Mucosa of rectum (tissue), 2 donors: ENCODE results near the gene KLHL11.

Source experiments
- H3K27ac ChIP-seq, 2 donors: one replicate each; pipeline ENCODE4 v1.7.0; 2013; ENCODE audit warnings: inconsistent platforms in 2 of 2, low read depth in 2 of 2, low read length in 2 of 2
- H3K27me3 ChIP-seq, 2 donors: one replicate each; pipeline ENCODE4 v1.7.0; 2013; ENCODE audit warnings: low read length in 2 of 2; ENCODE audit not compliant: control insufficient read depth in 2 of 2, insufficient read depth in 2 of 2
- H3K36me3 ChIP-seq, 2 donors: one replicate each; pipeline ENCODE4 v1.7.0; 2013; ENCODE audit warnings: low read length in 2 of 2; ENCODE audit not compliant: control insufficient read depth in 2 of 2, insufficient read depth in 2 of 2
- H3K4me1 ChIP-seq, 2 donors: one replicate each; pipeline ENCODE4 v1.7.0; 2013; ENCODE audit warnings: low read length in 2 of 2, mild to moderate bottlenecking in 1 of 2; ENCODE audit not compliant: control insufficient read depth in 2 of 2, insufficient read depth in 2 of 2
- H3K4me3 ChIP-seq, 2 donors: one replicate each; pipeline ENCODE4 v1.7.0; 2013; ENCODE audit warnings: low read length in 2 of 2
- H3K9ac ChIP-seq, 2 donors: one replicate each; pipeline ENCODE4 v1.7.0; 2013; ENCODE audit warnings: low read length in 2 of 2, low read depth in 1 of 2, mild to moderate bottlenecking in 1 of 2
- H3K9me3 ChIP-seq, 2 donors: one replicate each; pipeline ENCODE4 v1.7.0; 2013; ENCODE audit warnings: low read length in 2 of 2; ENCODE audit not compliant: control insufficient read depth in 2 of 2
- donor health status: healthy.
- donor health status: Normal muscosa, but diverticular disease.

The KLHL11 gene

DNA sequence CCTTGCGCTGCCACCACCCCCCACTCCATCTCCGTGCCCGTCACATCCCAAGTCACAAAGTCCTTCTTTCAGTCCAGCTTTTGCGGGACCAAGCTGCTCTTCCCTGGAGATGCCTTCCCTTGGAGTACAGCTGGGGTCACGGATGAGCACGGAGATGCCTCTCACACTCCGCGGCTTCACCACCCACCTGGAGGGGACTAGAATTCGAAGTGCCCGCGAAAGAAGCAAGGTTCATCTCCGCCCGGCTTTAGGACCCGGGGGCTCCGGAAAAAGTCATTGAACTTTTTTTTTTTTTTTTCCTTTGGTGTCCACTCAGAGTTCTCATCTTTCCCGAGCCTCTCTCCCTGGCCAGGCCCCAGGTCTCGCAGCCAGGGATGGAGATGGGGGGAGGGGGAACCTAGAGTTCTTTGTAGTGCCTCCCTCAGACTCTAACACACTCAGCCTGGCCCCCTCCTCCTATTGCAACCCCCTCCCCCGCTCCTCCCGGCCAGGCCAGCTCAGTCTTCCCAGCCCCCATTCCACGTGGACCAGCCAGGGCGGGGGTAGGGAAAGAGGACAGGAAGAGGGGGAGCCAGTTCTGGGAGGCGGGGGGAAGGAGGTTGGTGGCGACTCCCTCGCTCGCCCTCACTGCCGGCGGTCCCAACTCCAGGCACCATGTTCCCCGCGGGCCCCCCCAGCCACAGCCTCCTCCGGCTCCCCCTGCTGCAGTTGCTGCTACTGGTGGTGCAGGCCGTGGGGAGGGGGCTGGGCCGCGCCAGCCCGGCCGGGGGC, 52.7 kb downstream of the KLHL11 start, which contains the start of gene FKBP10:
FKBP10 (plus strand) TSS at position 624 of the 771 bp plus-strand sequence; CDS start at position 655, 31 bp downstream.
- H3K9me3 ChIP-seq: no peaks in the 10 kb centered on the region
- no peaks in the 10 kb centered on the region for H3K36me3 ChIP-seq
- peak within 1 kb of the TSS; percentile 67 to 71 for H3K27ac ChIP-seq
- H3K27me3 ChIP-seq: no peaks in the 10 kb centered on the region
- H3K4me1 ChIP-seq: peaks cover 22 to 30% of the 10 kb centered on the region in 2 donors
- H3K4me3 ChIP-seq: peak within 1 kb of the TSS; percentile 72 to 85
- peak within 1 kb of the TSS; percentile 79 to 83 for H3K9ac ChIP-seq

DNA sequence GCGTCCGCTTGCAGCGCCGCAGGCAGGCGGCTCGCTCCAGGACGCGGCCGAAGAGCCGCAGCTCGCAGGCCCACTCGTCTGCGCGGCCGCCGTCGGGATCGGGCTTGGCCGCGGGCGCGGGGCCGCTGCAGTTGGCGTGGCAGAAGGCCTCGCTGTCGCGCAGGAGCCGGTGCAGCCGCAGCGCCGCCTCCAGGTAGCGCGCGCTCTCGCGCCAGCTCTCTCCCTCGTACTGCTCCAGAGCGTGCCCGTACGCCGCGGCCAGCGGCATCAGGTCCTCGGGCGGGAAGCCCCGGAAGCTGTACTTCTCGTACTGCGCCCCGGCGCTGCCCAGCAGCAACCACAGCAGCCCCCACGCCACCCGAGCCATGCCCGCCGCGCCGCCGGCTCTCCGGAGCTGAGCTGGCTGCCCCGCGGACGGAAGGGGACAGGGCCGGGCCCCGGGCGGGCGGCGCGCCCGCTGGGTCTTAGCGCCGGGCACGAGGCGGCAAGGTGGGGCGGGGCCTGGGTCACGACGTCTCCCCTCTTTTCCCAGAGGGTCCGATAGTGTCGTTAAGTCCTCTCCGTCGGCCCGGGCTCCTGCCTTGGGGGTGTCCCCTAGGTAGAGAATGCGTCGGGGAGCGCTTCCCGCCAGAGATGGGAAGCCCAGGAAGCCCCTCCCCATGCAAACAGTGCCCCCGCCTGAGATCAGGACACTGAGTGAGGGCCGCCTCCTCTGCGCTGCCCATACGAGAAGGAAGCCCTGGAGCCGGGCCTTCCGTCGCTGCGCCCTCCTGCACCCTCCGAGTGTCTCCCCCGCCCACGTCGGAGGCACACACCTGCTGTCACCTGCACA, 53.5 kb downstream of the KLHL11 start, which contains the start of gene P3H4:
P3H4 (minus strand) TSS at position 401 of the 832 bp plus-strand sequence; CDS start at position 367, 34 bp downstream.
- peak within 1 kb of the TSS; percentile 79 to 83 for H3K9ac ChIP-seq
- H3K4me1 ChIP-seq: peaks cover 24 to 34% of the 10 kb centered on the region in 2 donors
- no peaks in the 10 kb centered on the region for H3K27me3 ChIP-seq
- peak within 1 kb of the TSS; percentile 67 to 71 for H3K27ac ChIP-seq
- H3K36me3 ChIP-seq: no peaks in the 10 kb centered on the region
- H3K4me3 ChIP-seq: peak within 1 kb of the TSS; percentile 72 to 85
- no peaks in the 10 kb centered on the region for H3K9me3 ChIP-seq

- no peaks in the 10 kb centered on the region for H3K9me3 ChIP-seq
- no peaks in the 10 kb centered on the region for H3K36me3 ChIP-seq
- H3K4me3 ChIP-seq: peak overlapping the region; percentile 72 to 85
- H3K4me1 ChIP-seq: peaks cover 29 to 41% of the 10 kb centered on the region in 2 donors
- H3K27me3 ChIP-seq: no peaks in the 10 kb centered on the region
- H3K9ac ChIP-seq: peak overlapping the region; percentile 79 to 83
- peak overlapping the region; percentile 67 to 71 for H3K27ac ChIP-seq
These were observed 54.3 kb downstream of the KLHL11 start for GRCh38 chr17:41810659-41811548.

GRCh38 chr17:41806685-41807445, 58.4 kb downstream of the KLHL11 start:
- Histone ChIP-seq H3K4me3 (no peak overlapping the region), H3K9ac (peak overlapping the region in 1 of 2 donors; percentile 17), H3K27me3 (no peaks in the 10 kb centered on the region), H3K36me3 (no peaks in the 10 kb centered on the region), H3K9me3 (no peaks in the 10 kb centered on the region), H3K4me1 (peaks cover 20 to 37% of the 10 kb centered on the region in 2 donors), H3K27ac (peak overlapping the region; percentile 65 to 70)
